Gastrocnemius medialis (tissue), 4 donors: ENCODE results near the gene ARL8B. TPM values are rescaled to one million over a fixed set of nuclear protein-coding genes. Genes with fewer than 3 reads are reported as not detected.
"Not testable (repeated sequence)": the region's sequence is repeated elsewhere in the genome, so short reads cannot be mapped to it uniquely, and the experiment has no call there.

ENCODE experiments used
- ATAC-seq, 2 donors: fragments of 150-250 bp; one replicate each; pipeline ENCODE4 v1.9.1; 2016
- DNase-seq, 2 donors: peaks; one replicate each; pipeline ENCODE4 v3.0.0-alpha.2; 2019
- H3K27ac ChIP-seq, 4 donors: fragments of 200-600 bp; sonication (generic); 1 replicate in 1 of 4; 2 replicates in 3 of 4; pipeline ENCODE4 v1.5.1; 2016 to 2018; ENCODE audit warnings: mild to moderate bottlenecking in 2 of 4, moderate library complexity in 1 of 4
- H3K27me3 ChIP-seq, 3 donors: fragments of 200-600 bp; sonication (generic) in 2 of 3; 1 replicate in 1 of 3; 2 replicates in 2 of 3; pipeline versions ENCODE4 v1.5.1 to v1.6.0; 2016 to 2019; ENCODE audit warnings: mild to moderate bottlenecking in 1 of 3, moderate library complexity in 1 of 3
- H3K36me3 ChIP-seq, 2 donors: fragments of 200-600 bp; sonication (generic) in 1 of 2; one replicate each; pipeline ENCODE4 v1.5.1; 2017 to 2018
- H3K4me1 ChIP-seq, 2 donors: fragments of 200-600 bp; sonication (generic) in 1 of 2; one replicate each; pipeline ENCODE4 v1.5.1; 2016 to 2017; ENCODE audit warnings: mild to moderate bottlenecking in 2 of 2
- H3K4me3 ChIP-seq, 4 donors: fragments of 200-600 bp; sonication (generic) in 3 of 4; 1 replicate in 1 of 4; 2 replicates in 3 of 4; pipeline ENCODE4 v1.5.1; 2016 to 2019; ENCODE audit warnings: mild to moderate bottlenecking in 2 of 4
- H3K9me3 ChIP-seq, 3 donors: fragments of 200-600 bp; sonication (generic) in 2 of 3; 1 replicate in 1 of 3; 2 replicates in 2 of 3; pipeline ENCODE4 v1.5.1; 2016 to 2019
- POLR2A ChIP-seq, 2 donors: fragments of 450-650 bp; IDR thresholded peaks; one replicate each; pipeline ENCODE4 v1.6.1; 2017; ENCODE audit warnings: antibody characterized with exemption in 2 of 2, mild to moderate bottlenecking in 2 of 2, moderate library complexity in 2 of 2
- in situ Hi-C, 4 donors: fragments of 200-750 bp; cut with MboI; loops; one replicate each; pipeline versions ENCODE4 v1.15.0 to v1.8.0; 2017; ENCODE audit warnings: low sequenced_read_pairs in 4 of 4
- intact Hi-C: fragments of 100-400 bp; cut with DNase I; formaldehyde crosslinking; loops from one replicate; pipeline ENCODE4 v1.15.1; 2023; ENCODE audit warnings: low total_unique reads
- total RNA-seq, 4 donors: library from RNA; depleted of rRNA; stranded (reverse); fragments of >200 nt; gene quantifications; one replicate each; pipeline versions ENCODE4 v1.1.0 to v1.2.3, GENCODE V29; 2016
- TF ChIP-seq, protein P1 (sequence below), 5 experiments: fragments of 450-650 bp in 3 of 5; fragments of 200-600 bp in 2 of 5; sonication (generic) in 2 of 5; IDR thresholded peaks in 4 of 5; conservative IDR thresholded peaks in 1 of 5; 1 replicate in 4 of 5; 2 replicates in 1 of 5; pipeline ENCODE4 v1.5.1; 2016 to 2019; ENCODE audit warnings: antibody characterized with exemption in 5 of 5, mild to moderate bottlenecking in 3 of 5, moderate library complexity in 3 of 5

The ARL8B gene
- total RNA-seq, 4 donors from 2014 or later: 69.3 to 198 (median 95.0) TPM

DNA sequence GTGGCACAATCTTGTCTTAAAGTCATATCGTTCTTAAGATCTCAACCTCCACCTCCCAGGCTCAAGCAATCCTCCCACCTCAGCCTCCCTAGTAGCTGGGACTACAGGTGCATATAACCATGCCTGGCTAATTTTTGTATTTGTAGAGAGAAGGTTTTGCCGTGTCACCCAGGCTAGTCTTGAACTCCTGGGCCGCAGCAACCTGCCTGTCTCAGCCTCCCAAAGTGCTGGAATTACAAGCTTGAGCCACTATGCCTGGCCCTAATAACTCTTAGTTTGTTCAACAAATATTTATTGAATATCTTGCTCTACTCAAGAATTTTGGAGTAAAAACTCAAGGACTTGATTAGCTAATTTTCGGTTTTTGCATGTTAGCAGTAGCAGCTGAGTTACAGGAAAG is 46.0 kb downstream of the ARL8B start:
- in situ Hi-C loops: no loop called here
- H3K36me3 ChIP-seq: peaks cover 0 to 27% of the 10 kb centered on the region in 2 donors
- H3K27ac ChIP-seq: peak overlapping the region; percentile 9 to 86 (median 67)
- DNase-seq: no peak
- H3K27me3 ChIP-seq: no peaks in the 10 kb centered on the region
- intact Hi-C loops: no loop called here
- ATAC-seq: no peak
- no peak overlapping the region for H3K4me3 ChIP-seq
- H3K9me3 ChIP-seq: no peaks in the 10 kb centered on the region
- peaks cover 41 to 58% of the 10 kb centered on the region in 2 donors for H3K4me1 ChIP-seq
- no peak for TF ChIP-seq POLR2A (IDR thresholded peaks at IDR 0.05)
- TF ChIP-seq, protein P1, sequence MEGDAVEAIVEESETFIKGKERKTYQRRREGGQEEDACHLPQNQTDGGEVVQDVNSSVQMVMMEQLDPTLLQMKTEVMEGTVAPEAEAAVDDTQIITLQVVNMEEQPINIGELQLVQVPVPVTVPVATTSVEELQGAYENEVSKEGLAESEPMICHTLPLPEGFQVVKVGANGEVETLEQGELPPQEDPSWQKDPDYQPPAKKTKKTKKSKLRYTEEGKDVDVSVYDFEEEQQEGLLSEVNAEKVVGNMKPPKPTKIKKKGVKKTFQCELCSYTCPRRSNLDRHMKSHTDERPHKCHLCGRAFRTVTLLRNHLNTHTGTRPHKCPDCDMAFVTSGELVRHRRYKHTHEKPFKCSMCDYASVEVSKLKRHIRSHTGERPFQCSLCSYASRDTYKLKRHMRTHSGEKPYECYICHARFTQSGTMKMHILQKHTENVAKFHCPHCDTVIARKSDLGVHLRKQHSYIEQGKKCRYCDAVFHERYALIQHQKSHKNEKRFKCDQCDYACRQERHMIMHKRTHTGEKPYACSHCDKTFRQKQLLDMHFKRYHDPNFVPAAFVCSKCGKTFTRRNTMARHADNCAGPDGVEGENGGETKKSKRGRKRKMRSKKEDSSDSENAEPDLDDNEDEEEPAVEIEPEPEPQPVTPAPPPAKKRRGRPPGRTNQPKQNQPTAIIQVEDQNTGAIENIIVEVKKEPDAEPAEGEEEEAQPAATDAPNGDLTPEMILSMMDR (IDR thresholded peaks at IDR 0.05 in 4 of 5, conservative IDR thresholded peaks at IDR 0.05 in 1 of 5): no peak

DNA sequence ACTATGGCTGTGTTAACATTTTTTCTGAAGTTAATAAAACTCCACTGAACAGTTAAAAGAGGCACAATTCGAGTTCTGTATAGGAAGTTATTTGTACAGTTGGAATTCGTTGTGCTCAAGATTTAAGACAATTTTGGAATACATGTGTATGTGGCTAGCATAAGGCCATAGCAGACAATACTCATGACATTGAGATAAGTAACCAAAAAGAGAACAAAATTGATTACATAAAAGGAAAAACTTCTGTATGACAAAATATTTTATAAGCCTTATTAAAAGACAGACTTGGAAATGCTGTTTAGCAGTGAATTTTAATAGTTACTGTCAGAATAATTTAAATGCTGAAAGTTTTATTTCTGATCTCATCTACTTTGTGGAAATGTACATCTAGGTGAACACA is 47.7 kb downstream of the ARL8B start:
- Histone ChIP-seq H3K27ac (peak overlapping the region in 1 of 4 donors; percentile 86), H3K4me1 (peaks cover 29 to 49% of the 10 kb centered on the region in 2 donors), H3K4me3 (no peak overlapping the region), H3K9me3 (no peaks in the 10 kb centered on the region), H3K27me3 (no peaks in the 10 kb centered on the region), H3K36me3 (peaks cover 0 to 42% of the 10 kb centered on the region in 2 donors)
- no peak for ATAC-seq
- in situ Hi-C loops: no loop called here
- no peak for TF ChIP-seq POLR2A (IDR thresholded peaks at IDR 0.05)
- TF ChIP-seq, protein P1 (IDR thresholded peaks at IDR 0.05 in 4 of 5, conservative IDR thresholded peaks at IDR 0.05 in 1 of 5): no peak
- no peak for DNase-seq
- intact Hi-C loops: no loop called here

DNA sequence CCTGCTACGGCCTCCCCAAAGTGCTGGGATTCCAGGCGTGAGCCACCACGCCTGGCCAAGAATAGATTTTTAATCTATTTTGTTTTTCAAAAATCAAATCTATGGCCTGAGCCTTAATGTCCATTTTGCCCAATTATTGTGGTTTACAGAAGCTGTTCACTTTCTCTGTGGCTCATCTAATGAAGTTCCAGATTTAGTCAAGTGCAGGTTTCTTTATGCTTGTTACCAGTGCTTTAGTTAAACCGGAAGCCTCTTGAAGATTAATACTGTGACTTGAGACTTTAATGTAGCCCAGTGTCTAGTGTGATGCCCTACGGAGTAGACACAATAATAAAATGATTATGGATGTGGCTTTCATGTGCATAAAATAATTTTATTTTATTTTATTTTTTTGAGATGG is 48.9 kb downstream of the ARL8B start:
- in situ Hi-C loops: no loop called here
- DNase-seq: no peak

DNA sequence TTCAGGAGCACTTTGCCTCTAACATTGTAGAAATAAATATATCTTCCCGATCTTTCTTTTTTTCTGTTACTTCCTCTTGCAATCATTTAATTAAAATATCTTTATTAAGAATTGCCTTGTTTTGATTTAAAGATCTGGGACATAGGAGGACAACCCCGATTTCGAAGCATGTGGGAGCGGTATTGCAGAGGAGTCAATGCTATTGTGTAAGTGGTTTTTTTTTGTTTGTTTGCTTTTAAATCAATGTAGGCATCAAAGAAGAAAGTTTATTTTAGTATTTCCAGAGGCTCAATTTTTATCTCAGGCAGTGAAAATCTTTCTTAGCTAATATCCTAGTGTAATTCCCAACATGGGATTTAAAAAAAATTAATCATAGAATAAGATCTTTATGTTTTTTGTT is 49.9 kb downstream of the ARL8B start:
- Histone ChIP-seq H3K9me3 (no peaks in the 10 kb centered on the region), H3K27ac (no peak overlapping the region), H3K36me3 (peaks cover 0 to 60% of the 10 kb centered on the region in 2 donors), H3K4me3 (no peak overlapping the region), H3K4me1 (peaks cover 12 to 33% of the 10 kb centered on the region in 2 donors), H3K27me3 (no peaks in the 10 kb centered on the region)
- intact Hi-C loops: no loop called here
- DNase-seq (no peak), ATAC-seq (no peak)
- TF ChIP-seq, protein P1 (IDR thresholded peaks at IDR 0.05 in 4 of 5, conservative IDR thresholded peaks at IDR 0.05 in 1 of 5): no peak
- no peak for TF ChIP-seq POLR2A (IDR thresholded peaks at IDR 0.05)
- in situ Hi-C loops: no loop called here

More for the DNA sequence above, 48.9 kb downstream of the ARL8B start:
- H3K9me3 ChIP-seq: no peaks in the 10 kb centered on the region
- no peaks in the 10 kb centered on the region for H3K27me3 ChIP-seq
- TF ChIP-seq, protein P1 (IDR thresholded peaks at IDR 0.05 in 4 of 5, conservative IDR thresholded peaks at IDR 0.05 in 1 of 5): no peak
- no peak for TF ChIP-seq POLR2A (IDR thresholded peaks at IDR 0.05)
- intact Hi-C loops: no loop called here
- H3K4me1 ChIP-seq: peaks cover 20 to 39% of the 10 kb centered on the region in 2 donors
- H3K36me3 ChIP-seq: peaks cover 0 to 52% of the 10 kb centered on the region in 2 donors
- ATAC-seq: no peak
- H3K4me3 ChIP-seq: no peak overlapping the region
- no peak overlapping the region for H3K27ac ChIP-seq

DNA sequence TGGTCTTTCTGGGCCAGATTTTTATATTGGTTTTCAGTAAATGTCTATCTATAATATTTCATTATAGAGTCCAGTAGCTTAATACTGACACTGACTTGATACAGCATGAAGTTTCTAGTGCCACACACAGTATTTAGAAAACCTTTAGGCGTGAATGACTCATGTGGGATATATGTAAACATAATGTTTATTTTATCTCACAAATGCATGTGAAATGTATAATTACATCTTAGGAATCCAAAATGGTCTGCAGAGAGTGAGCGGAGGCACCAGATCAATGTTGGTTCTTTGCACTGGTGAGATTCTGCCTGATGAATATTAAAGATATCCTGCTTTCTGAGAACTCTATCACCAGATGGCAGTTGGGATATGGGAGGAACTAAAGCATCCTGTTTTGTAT is 56.9 kb downstream of the ARL8B start:
- H3K4me3 ChIP-seq, H3K9me3 ChIP-seq, ATAC-seq, DNase-seq, H3K27me3 ChIP-seq, H3K27ac ChIP-seq, intact Hi-C loops: not testable (repeated sequence)
- peaks cover 8 to 13% of the 10 kb centered on the region in 2 donors for H3K4me1 ChIP-seq
- in situ Hi-C loops: loop anchor here in 1 of 4 donors (25.0 kb wide), 1 partner anchor 192 kb away; the partner anchor contains the start of gene BHLHE40
- peaks cover 3 to 75% of the 10 kb centered on the region in 2 donors for H3K36me3 ChIP-seq
